Chondrocyte (in vitro differentiated cells): ENCODE results near the gene SETX. TPM values are rescaled to one million over a fixed set of nuclear protein-coding genes. Genes with fewer than 3 reads are reported as not detected.

Source experiments
- DNase-seq: peaks from one replicate; pipeline ENCODE4 v3.0.0; 2021; ENCODE audit warnings: mixed read lengths, low spot score
- H3K27ac Mint-ChIP-seq: one replicate; pipeline ENCODE4 v1.8.0; 2021; ENCODE audit warnings: mild to moderate bottlenecking, moderate library complexity, mixed read lengths; ENCODE audit not compliant: unreplicated experiment
- H3K27me3 Mint-ChIP-seq: 2 replicates; pipeline ENCODE4 v1.8.0; 2021; ENCODE audit warnings: low read depth, mixed read lengths
- H3K36me3 Mint-ChIP-seq: 2 replicates; pipeline ENCODE4 v1.8.0; 2021; ENCODE audit warnings: low read depth, mixed read lengths
- H3K4me1 Mint-ChIP-seq: 2 replicates; pipeline ENCODE4 v1.8.0; 2021; ENCODE audit warnings: low read depth, mild to moderate bottlenecking, mixed read lengths
- H3K4me3 Mint-ChIP-seq: one replicate; pipeline ENCODE4 v1.8.0; 2021; ENCODE audit warnings: mild to moderate bottlenecking, moderate library complexity, mixed read lengths; ENCODE audit not compliant: unreplicated experiment
- H3K9me3 Mint-ChIP-seq: 2 replicates; pipeline ENCODE4 v1.8.0; 2021; ENCODE audit warnings: low read depth, mixed read lengths
- total RNA-seq: library from RNA; stranded (reverse); gene quantifications from 3 replicates; pipeline ENCODE4 v1.2.1, GENCODE V29; 2021
- TF ChIP-seq, protein P1 (sequence below): fragments of 200-600 bp; sonication (generic); IDR thresholded peaks from 2 replicates; pipeline ENCODE4 v1.5.0; 2021; ENCODE audit warnings: antibody characterized with exemption, mild to moderate bottlenecking, moderate library complexity

The SETX gene
- total RNA-seq, 1 donor from 2014 or later, result 40.0 TPM

GRCh38 chr9:132341177-132341840 lies 13.5 kb downstream of the SETX start:
- no peaks in the 10 kb centered on the region for H3K4me1 Mint-ChIP-seq
- no peaks in the 10 kb centered on the region for H3K27me3 Mint-ChIP-seq
- peaks cover 43% of the 10 kb centered on the region for H3K36me3 Mint-ChIP-seq
- no peaks in the 10 kb centered on the region for H3K9me3 Mint-ChIP-seq
- no peak overlapping the region for H3K4me3 Mint-ChIP-seq
- TF ChIP-seq, protein P1, sequence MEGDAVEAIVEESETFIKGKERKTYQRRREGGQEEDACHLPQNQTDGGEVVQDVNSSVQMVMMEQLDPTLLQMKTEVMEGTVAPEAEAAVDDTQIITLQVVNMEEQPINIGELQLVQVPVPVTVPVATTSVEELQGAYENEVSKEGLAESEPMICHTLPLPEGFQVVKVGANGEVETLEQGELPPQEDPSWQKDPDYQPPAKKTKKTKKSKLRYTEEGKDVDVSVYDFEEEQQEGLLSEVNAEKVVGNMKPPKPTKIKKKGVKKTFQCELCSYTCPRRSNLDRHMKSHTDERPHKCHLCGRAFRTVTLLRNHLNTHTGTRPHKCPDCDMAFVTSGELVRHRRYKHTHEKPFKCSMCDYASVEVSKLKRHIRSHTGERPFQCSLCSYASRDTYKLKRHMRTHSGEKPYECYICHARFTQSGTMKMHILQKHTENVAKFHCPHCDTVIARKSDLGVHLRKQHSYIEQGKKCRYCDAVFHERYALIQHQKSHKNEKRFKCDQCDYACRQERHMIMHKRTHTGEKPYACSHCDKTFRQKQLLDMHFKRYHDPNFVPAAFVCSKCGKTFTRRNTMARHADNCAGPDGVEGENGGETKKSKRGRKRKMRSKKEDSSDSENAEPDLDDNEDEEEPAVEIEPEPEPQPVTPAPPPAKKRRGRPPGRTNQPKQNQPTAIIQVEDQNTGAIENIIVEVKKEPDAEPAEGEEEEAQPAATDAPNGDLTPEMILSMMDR, result no peak
- DNase-seq, result no peak
- no peak overlapping the region for H3K27ac Mint-ChIP-seq

- Mint-ChIP-seq H3K4me3 (no peak overlapping the region), H3K9me3 (no peaks in the 10 kb centered on the region), H3K4me1 (no peaks in the 10 kb centered on the region), H3K27ac (no peak overlapping the region), H3K27me3 (no peaks in the 10 kb centered on the region), H3K36me3 (peaks cover 57% of the 10 kb centered on the region)
- TF ChIP-seq, protein P1, result no peak
- no peak for DNase-seq
These were observed 20.4 kb downstream of the SETX start for GRCh38 chr9:132334364-132334763.

GRCh38 chr9:132333556-132333955 lies 21.2 kb downstream of the SETX start:
- no peak for DNase-seq
- Mint-ChIP-seq H3K9me3 (no peaks in the 10 kb centered on the region), H3K27ac (no peak overlapping the region), H3K4me3 (no peak overlapping the region), H3K27me3 (no peaks in the 10 kb centered on the region), H3K4me1 (no peaks in the 10 kb centered on the region), H3K36me3 (peaks cover 62% of the 10 kb centered on the region)
- TF ChIP-seq, protein P1, result no peak

DNA sequence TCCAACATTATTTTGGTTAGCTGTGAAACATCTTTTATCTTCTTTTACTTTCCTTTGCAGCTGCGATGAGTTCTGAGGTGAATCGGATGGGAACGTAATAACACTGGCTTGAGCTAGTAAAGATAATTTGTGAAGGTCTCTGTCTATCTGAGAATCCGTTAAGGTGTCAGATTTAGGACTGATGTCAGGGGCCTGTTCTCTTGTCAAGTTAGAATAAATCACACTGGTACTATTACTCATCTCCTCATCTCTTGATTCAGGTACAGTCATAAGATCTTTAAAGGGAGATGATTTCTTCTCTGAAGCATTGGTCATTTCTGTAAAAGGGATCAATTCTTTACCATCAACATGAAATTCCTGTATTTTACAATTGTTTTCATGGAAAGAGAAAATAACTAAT lies 26.2 kb downstream of the SETX start:
- TF ChIP-seq, protein P1, result no peak
- H3K36me3 Mint-ChIP-seq, result peaks cover 69% of the 10 kb centered on the region
- no peaks in the 10 kb centered on the region for H3K27me3 Mint-ChIP-seq
- H3K4me1 Mint-ChIP-seq, result peaks cover 5% of the 10 kb centered on the region
- H3K27ac Mint-ChIP-seq, result no peak overlapping the region
- H3K4me3 Mint-ChIP-seq, result no peak overlapping the region
- DNase-seq, result no peak
- no peaks in the 10 kb centered on the region for H3K9me3 Mint-ChIP-seq

DNA sequence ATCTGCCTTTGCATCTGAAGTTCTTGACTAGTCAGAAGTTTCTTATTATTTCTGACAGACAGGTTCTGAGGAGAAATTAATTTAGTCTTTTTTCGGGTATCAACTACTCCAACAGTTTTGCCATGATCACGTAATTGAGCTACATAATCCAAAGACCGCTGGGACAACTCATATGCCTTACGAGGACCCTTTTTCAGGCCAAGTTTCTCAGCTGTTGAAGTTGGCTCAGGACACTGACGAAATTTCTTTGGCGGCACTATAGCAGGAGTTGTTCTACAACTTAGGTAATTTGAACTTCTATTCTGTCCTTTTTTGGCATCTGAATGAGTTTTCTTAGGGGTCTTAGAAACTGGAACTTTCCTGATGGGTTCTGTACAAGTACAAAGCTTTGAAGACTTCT lies 27.2 kb downstream of the SETX start:
- H3K4me1 Mint-ChIP-seq, result peaks cover 5% of the 10 kb centered on the region
- peaks cover 71% of the 10 kb centered on the region for H3K36me3 Mint-ChIP-seq
- H3K9me3 Mint-ChIP-seq, result no peaks in the 10 kb centered on the region
- H3K4me3 Mint-ChIP-seq, result no peak overlapping the region
- TF ChIP-seq, protein P1, result no peak
- no peaks in the 10 kb centered on the region for H3K27me3 Mint-ChIP-seq
- no peak overlapping the region for H3K27ac Mint-ChIP-seq
- DNase-seq, result no peak
